Measurements from ENCODE around the gene DOC2B.

Gene DOC2B

GRCh38 chr17:164303-165235 is 16.9 kb downstream of the DOC2B start:
- Histone ChIP-seq H3K9me3 (ENCODE audit: control insufficient read depth in 5 of 5, low read length in 5 of 5) (no peaks in the 10 kb centered on the region), H3K9ac (ENCODE audit: low read length in 5 of 5) (no peak overlapping the region), H3K27me3 (ENCODE audit: control insufficient read depth in 5 of 5, insufficient read depth in 4 of 5, low read length in 5 of 5) (peaks cover 0 to 3% (median 2%) of the 10 kb centered on the region in 5 donors), H3K36me3 (ENCODE audit: control insufficient read depth in 5 of 5, insufficient read depth in 5 of 5, low read length in 5 of 5) (peaks cover 0 to 24% (median 9%) of the 10 kb centered on the region in 5 donors), H3K4me1 (ENCODE audit: control insufficient read depth in 5 of 5, insufficient read depth in 5 of 5, low read length in 5 of 5) (peaks cover 0 to 4% (median 0%) of the 10 kb centered on the region in 5 donors), H3K27ac (ENCODE audit: low read depth, low read length) (no peak overlapping the region), H3K4me3 (ENCODE audit: low read depth in 1 of 5, low read length in 5 of 5) (no peak overlapping the region)

- Histone ChIP-seq H3K9me3 (ENCODE audit: control insufficient read depth in 5 of 5, low read length in 5 of 5) (no peaks in the 10 kb centered on the region), H3K36me3 (ENCODE audit: control insufficient read depth in 5 of 5, insufficient read depth in 5 of 5, low read length in 5 of 5) (peaks cover 0 to 25% (median 9%) of the 10 kb centered on the region in 5 donors), H3K4me3 (ENCODE audit: low read depth in 1 of 5, low read length in 5 of 5) (no peak overlapping the region), H3K27ac (ENCODE audit: low read depth, low read length) (no peak overlapping the region), H3K9ac (ENCODE audit: low read length in 5 of 5) (no peak overlapping the region), H3K4me1 (ENCODE audit: control insufficient read depth in 5 of 5, insufficient read depth in 5 of 5, low read length in 5 of 5) (peaks cover 0 to 4% (median 0%) of the 10 kb centered on the region in 5 donors), H3K27me3 (ENCODE audit: control insufficient read depth in 5 of 5, insufficient read depth in 4 of 5, low read length in 5 of 5) (peaks cover 0 to 3% (median 2%) of the 10 kb centered on the region in 5 donors)
Observed at GRCh38 chr17:163514-164098, 17.8 kb downstream of the DOC2B start.

DNA sequence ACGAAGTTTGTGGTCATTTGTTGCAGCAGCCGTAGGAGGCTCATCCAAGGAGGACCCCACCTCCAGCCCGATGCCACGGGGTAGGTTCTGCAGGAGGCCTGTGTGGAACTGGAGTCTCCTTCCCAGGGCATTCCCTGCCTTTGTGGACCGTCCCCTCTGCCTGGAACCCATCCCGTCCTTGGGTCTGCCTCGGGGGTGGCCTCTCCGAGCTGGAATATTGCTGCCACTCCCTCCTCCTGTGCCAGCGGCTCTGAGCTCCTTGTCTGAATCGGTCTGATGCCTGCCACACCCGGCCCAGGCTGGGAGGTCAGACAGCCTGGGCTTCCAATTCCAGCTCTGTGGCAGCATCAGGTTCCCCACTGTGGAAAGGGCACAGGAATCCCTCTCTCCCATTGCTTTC is 18.8 kb downstream of the DOC2B start:
- H3K9me3 ChIP-seq (ENCODE audit: control insufficient read depth in 5 of 5, low read length in 5 of 5): no peaks in the 10 kb centered on the region
- H3K36me3 ChIP-seq (ENCODE audit: control insufficient read depth in 5 of 5, insufficient read depth in 5 of 5, low read length in 5 of 5): peaks cover 0 to 28% (median 9%) of the 10 kb centered on the region in 5 donors
- no peak overlapping the region for H3K9ac ChIP-seq (ENCODE audit: low read length in 5 of 5)
- peaks cover 0 to 3% (median 2%) of the 10 kb centered on the region in 5 donors for H3K27me3 ChIP-seq (ENCODE audit: control insufficient read depth in 5 of 5, insufficient read depth in 4 of 5, low read length in 5 of 5)
- no peak overlapping the region for H3K4me3 ChIP-seq (ENCODE audit: low read depth in 1 of 5, low read length in 5 of 5)
- peaks cover 0 to 4% (median 0%) of the 10 kb centered on the region in 5 donors for H3K4me1 ChIP-seq (ENCODE audit: control insufficient read depth in 5 of 5, insufficient read depth in 5 of 5, low read length in 5 of 5)
- H3K27ac ChIP-seq (ENCODE audit: low read depth, low read length): no peak overlapping the region

DNA sequence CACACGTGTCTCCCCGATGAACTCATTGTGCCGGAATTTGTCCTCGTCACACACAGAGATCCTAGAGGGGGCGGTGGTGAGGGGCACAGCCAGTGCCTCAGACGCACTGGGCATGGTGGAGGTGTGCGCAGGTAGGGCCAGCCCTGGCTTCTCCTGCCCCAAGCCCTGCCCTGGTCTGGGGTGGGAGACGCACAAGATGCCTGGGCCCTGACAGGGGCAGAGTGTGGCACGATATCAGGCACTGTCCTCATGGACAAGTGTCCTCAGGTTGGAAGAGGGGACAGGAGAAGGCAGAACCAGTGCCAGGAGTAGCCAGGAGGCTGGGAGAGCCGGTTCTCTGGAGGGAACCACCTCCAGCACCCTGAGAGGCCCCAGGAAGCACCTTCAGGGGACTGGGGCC is 20.0 kb downstream of the DOC2B start:
- Histone ChIP-seq H3K4me3 (ENCODE audit: low read depth in 1 of 5, low read length in 5 of 5) (no peak overlapping the region), H3K27ac (ENCODE audit: low read depth, low read length) (no peak overlapping the region), H3K9me3 (ENCODE audit: control insufficient read depth in 5 of 5, low read length in 5 of 5) (no peaks in the 10 kb centered on the region), H3K36me3 (ENCODE audit: control insufficient read depth in 5 of 5, insufficient read depth in 5 of 5, low read length in 5 of 5) (peaks cover 0 to 28% (median 9%) of the 10 kb centered on the region in 5 donors), H3K27me3 (ENCODE audit: control insufficient read depth in 5 of 5, insufficient read depth in 4 of 5, low read length in 5 of 5) (peaks cover 0 to 3% (median 2%) of the 10 kb centered on the region in 5 donors), H3K4me1 (ENCODE audit: control insufficient read depth in 5 of 5, insufficient read depth in 5 of 5, low read length in 5 of 5) (peaks cover 0 to 4% (median 0%) of the 10 kb centered on the region in 5 donors), H3K9ac (ENCODE audit: low read length in 5 of 5) (no peak overlapping the region)

DNA sequence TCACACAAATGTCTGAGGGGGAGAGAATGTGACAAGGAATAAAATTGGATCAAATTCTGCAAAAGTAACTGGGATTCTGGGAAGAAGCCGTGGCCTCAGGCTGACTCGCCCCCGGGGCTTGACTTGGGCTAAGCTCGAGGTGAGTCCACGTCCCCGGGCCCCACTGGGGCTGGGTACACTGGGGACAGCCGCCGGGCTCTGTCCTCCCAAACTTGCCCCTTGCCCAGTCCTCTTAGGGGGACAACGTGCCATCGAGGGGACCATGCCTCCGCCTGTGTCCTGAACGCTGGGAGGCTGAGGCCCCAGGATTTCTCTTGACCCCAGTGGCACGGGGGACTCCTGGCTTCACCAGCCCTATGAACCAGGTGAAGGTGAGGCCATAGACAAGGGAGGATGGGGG is 21.1 kb downstream of the DOC2B start:
- peaks cover 0 to 3% (median 0%) of the 10 kb centered on the region in 5 donors for H3K27me3 ChIP-seq (ENCODE audit: control insufficient read depth in 5 of 5, insufficient read depth in 4 of 5, low read length in 5 of 5)
- no peaks in the 10 kb centered on the region for H3K9me3 ChIP-seq (ENCODE audit: control insufficient read depth in 5 of 5, low read length in 5 of 5)
- no peak overlapping the region for H3K4me3 ChIP-seq (ENCODE audit: low read depth in 1 of 5, low read length in 5 of 5)
- H3K27ac ChIP-seq (ENCODE audit: low read depth, low read length): no peak overlapping the region
- H3K9ac ChIP-seq (ENCODE audit: low read length in 5 of 5): no peak overlapping the region
- H3K4me1 ChIP-seq (ENCODE audit: control insufficient read depth in 5 of 5, insufficient read depth in 5 of 5, low read length in 5 of 5): peaks cover 0 to 4% (median 0%) of the 10 kb centered on the region in 5 donors
- peaks cover 0 to 35% (median 17%) of the 10 kb centered on the region in 5 donors for H3K36me3 ChIP-seq (ENCODE audit: control insufficient read depth in 5 of 5, insufficient read depth in 5 of 5, low read length in 5 of 5)

DNA sequence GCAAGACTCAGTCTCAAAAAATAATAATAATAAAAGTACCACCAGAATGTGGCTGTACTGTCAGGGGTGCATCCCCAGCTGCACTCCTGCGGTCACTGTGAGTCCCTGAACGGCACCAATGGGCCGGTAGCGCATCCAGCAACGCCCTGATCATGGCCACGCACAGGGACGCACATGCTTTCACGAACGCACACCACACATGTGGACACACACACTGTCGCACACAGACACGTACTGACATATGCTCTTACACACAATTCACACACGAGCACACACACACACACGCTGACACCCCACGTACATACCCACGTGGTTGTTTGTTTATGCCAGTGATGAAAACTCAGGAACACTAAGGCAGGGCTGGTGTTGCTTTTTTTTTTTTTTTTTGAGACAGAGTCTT is 21.8 kb downstream of the DOC2B start:
- H3K4me3 ChIP-seq (ENCODE audit: low read depth in 1 of 5, low read length in 5 of 5): no peak overlapping the region
- H3K27me3 ChIP-seq (ENCODE audit: control insufficient read depth in 5 of 5, insufficient read depth in 4 of 5, low read length in 5 of 5): peaks cover 0 to 3% (median 0%) of the 10 kb centered on the region in 5 donors
- no peak overlapping the region for H3K27ac ChIP-seq (ENCODE audit: low read depth, low read length)
- no peak overlapping the region for H3K9ac ChIP-seq (ENCODE audit: low read length in 5 of 5)
- peaks cover 0 to 1% (median 0%) of the 10 kb centered on the region in 5 donors for H3K4me1 ChIP-seq (ENCODE audit: control insufficient read depth in 5 of 5, insufficient read depth in 5 of 5, low read length in 5 of 5)
- no peaks in the 10 kb centered on the region for H3K9me3 ChIP-seq (ENCODE audit: control insufficient read depth in 5 of 5, low read length in 5 of 5)
- H3K36me3 ChIP-seq (ENCODE audit: control insufficient read depth in 5 of 5, insufficient read depth in 5 of 5, low read length in 5 of 5): peaks cover 0 to 37% (median 21%) of the 10 kb centered on the region in 5 donors

DNA sequence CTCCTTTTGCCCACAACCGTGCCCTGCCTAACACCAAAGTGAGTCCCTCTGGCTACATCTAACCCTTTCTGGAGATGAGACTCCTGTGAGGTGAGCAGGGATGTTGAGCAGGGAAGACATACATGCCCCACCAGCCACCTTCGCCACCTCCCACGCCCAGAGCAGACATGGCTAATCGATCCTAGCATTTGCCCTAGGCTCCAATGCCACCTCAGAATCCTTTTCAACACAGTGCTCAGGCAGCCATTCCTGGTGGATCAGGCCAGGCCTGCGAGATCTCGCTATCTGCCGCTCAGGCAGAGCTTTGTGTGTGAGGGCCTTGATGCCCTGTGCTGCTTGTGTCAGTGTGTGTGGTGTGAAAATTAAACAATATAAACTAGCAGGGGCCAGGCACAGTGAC is 23.1 kb downstream of the DOC2B start:
- no peak overlapping the region for H3K27ac ChIP-seq (ENCODE audit: low read depth, low read length)
- H3K4me1 ChIP-seq (ENCODE audit: control insufficient read depth in 5 of 5, insufficient read depth in 5 of 5, low read length in 5 of 5): no peaks in the 10 kb centered on the region
- no peaks in the 10 kb centered on the region for H3K9me3 ChIP-seq (ENCODE audit: control insufficient read depth in 5 of 5, low read length in 5 of 5)
- no peak overlapping the region for H3K9ac ChIP-seq (ENCODE audit: low read length in 5 of 5)
- peaks cover 0 to 39% (median 21%) of the 10 kb centered on the region in 5 donors for H3K36me3 ChIP-seq (ENCODE audit: control insufficient read depth in 5 of 5, insufficient read depth in 5 of 5, low read length in 5 of 5)
- peaks cover 0 to 3% (median 0%) of the 10 kb centered on the region in 5 donors for H3K27me3 ChIP-seq (ENCODE audit: control insufficient read depth in 5 of 5, insufficient read depth in 4 of 5, low read length in 5 of 5)
- no peak overlapping the region for H3K4me3 ChIP-seq (ENCODE audit: low read depth in 1 of 5, low read length in 5 of 5)

DNA sequence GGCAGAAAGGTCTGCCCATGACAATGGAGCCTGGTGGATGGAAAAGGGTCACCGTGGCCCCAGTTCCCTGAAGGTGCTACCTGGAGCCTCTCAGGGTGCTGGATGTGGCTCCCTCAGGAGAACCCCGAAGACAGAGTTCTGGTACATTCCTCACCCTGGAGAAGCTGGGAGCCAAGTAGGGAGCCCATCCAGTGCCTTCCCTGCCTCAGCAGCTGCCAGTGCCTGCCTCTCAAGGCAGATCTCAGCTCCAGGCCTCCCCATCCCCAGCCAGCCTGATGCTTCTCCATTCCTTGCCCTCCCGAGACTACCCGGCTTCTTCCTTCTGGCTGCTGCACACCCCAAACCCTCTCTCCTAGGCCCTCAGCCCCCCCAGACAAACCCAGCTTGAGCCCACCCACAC is 23.5 kb downstream of the DOC2B start:
- H3K4me3 ChIP-seq (ENCODE audit: low read depth in 1 of 5, low read length in 5 of 5): no peak overlapping the region
- H3K9ac ChIP-seq (ENCODE audit: low read length in 5 of 5): no peak overlapping the region
- H3K36me3 ChIP-seq (ENCODE audit: control insufficient read depth in 5 of 5, insufficient read depth in 5 of 5, low read length in 5 of 5): peaks cover 0 to 41% (median 21%) of the 10 kb centered on the region in 5 donors
- no peak overlapping the region for H3K27ac ChIP-seq (ENCODE audit: low read depth, low read length)
- no peaks in the 10 kb centered on the region for H3K4me1 ChIP-seq (ENCODE audit: control insufficient read depth in 5 of 5, insufficient read depth in 5 of 5, low read length in 5 of 5)
- H3K27me3 ChIP-seq (ENCODE audit: control insufficient read depth in 5 of 5, insufficient read depth in 4 of 5, low read length in 5 of 5): peaks cover 0 to 3% (median 0%) of the 10 kb centered on the region in 5 donors
- H3K9me3 ChIP-seq (ENCODE audit: control insufficient read depth in 5 of 5, low read length in 5 of 5): no peaks in the 10 kb centered on the region

GRCh38 chr17:156946-157345 is 24.5 kb downstream of the DOC2B start:
- no peak overlapping the region for H3K9ac ChIP-seq (ENCODE audit: low read length in 5 of 5)
- no peak overlapping the region for H3K27ac ChIP-seq (ENCODE audit: low read depth, low read length)
- H3K27me3 ChIP-seq (ENCODE audit: control insufficient read depth in 5 of 5, insufficient read depth in 4 of 5, low read length in 5 of 5): peaks cover 0 to 3% (median 0%) of the 10 kb centered on the region in 5 donors
- no peaks in the 10 kb centered on the region for H3K9me3 ChIP-seq (ENCODE audit: control insufficient read depth in 5 of 5, low read length in 5 of 5)
- H3K4me3 ChIP-seq (ENCODE audit: low read depth in 1 of 5, low read length in 5 of 5): no peak overlapping the region
- H3K36me3 ChIP-seq (ENCODE audit: control insufficient read depth in 5 of 5, insufficient read depth in 5 of 5, low read length in 5 of 5): peaks cover 0 to 44% (median 21%) of the 10 kb centered on the region in 5 donors
- no peaks in the 10 kb centered on the region for H3K4me1 ChIP-seq (ENCODE audit: control insufficient read depth in 5 of 5, insufficient read depth in 5 of 5, low read length in 5 of 5)

DNA sequence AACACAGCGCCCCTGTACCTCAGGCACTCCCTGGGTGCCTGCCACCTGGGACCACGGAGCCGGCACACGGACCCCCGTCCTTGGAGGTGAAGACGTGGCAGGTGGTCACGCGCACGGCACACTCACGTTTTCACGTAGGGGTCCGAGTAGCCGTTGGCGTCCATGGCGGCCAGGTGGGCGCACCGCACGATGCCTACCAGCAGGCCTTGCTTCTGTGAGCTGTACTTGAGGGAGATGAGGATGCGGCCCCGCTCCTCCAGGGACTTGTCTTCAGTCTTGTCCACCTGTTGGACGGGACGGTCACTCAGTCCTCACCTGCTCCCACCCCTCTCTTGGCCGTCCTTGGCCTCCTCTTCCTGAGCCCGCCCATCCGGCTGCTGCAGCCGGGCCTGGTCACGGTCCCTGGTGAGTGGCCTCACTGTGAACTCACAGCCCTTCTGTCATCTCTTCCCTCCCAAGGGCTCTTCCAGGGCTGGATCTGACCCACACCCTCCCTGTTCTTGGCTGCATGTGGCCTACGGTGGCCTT is 25.3 kb downstream of the DOC2B start:
- Histone ChIP-seq H3K4me3 (ENCODE audit: low read depth in 1 of 5, low read length in 5 of 5) (no peak overlapping the region), H3K4me1 (ENCODE audit: control insufficient read depth in 5 of 5, insufficient read depth in 5 of 5, low read length in 5 of 5) (no peaks in the 10 kb centered on the region), H3K27me3 (ENCODE audit: control insufficient read depth in 5 of 5, insufficient read depth in 4 of 5, low read length in 5 of 5) (peaks cover 0 to 3% (median 0%) of the 10 kb centered on the region in 5 donors), H3K27ac (ENCODE audit: low read depth, low read length) (no peak overlapping the region), H3K36me3 (ENCODE audit: control insufficient read depth in 5 of 5, insufficient read depth in 5 of 5, low read length in 5 of 5) (peaks cover 0 to 43% (median 16%) of the 10 kb centered on the region in 5 donors), H3K9ac (ENCODE audit: low read length in 5 of 5) (no peak overlapping the region), H3K9me3 (ENCODE audit: control insufficient read depth in 5 of 5, low read length in 5 of 5) (no peaks in the 10 kb centered on the region)
